Left ventricle myocardium superior (tissue), 1 donor: ENCODE results near the gene MINAR2. TPM values are rescaled to one million over a fixed set of nuclear protein-coding genes. Genes with fewer than 3 reads are reported as not detected.

Source experiments
- ATAC-seq: fragments of 200-7000 bp; cut with Tn5 transposase; one replicate; pipeline ENCODE4 v1.9.1; 2020; ENCODE audit warnings: mild to moderate bottlenecking, moderate library complexity
- DNase-seq: peaks from one replicate; pipeline ENCODE4 v3.0.0-alpha.2; 2020
- intact Hi-C: fragments of 100-400 bp; cut with micrococcal nuclease; formaldehyde crosslinking; loops from one replicate; pipeline ENCODE4 v1.11.0; 2022
- long read RNA-seq: library from polyadenylated mRNA; unstranded; transcript quantifications from one replicate; pipeline ENCODE4 v2.0.0, GENCODE V29; 2021
- total RNA-seq: library from RNA; stranded (reverse); fragmentation: NEBNext Ultra II Directional; extraction: Animal tissue kit (Norgen Biotek cat#: 25700); gene quantifications from one replicate; pipeline ENCODE4 v1.2.1, GENCODE V29; 2021
- donor health status: DM: no; HTN: yes; CAD: no; lungs with severe emphysema.

MINAR2 gene, protein sequence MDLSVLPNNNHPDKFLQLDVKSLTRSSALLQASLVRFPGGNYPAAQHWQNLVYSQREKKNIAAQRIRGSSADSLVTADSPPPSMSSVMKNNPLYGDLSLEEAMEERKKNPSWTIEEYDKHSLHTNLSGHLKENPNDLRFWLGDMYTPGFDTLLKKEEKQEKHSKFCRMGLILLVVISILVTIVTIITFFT
- total RNA-seq, result not detected
- long read RNA-seq, result 0 reads

DNA sequence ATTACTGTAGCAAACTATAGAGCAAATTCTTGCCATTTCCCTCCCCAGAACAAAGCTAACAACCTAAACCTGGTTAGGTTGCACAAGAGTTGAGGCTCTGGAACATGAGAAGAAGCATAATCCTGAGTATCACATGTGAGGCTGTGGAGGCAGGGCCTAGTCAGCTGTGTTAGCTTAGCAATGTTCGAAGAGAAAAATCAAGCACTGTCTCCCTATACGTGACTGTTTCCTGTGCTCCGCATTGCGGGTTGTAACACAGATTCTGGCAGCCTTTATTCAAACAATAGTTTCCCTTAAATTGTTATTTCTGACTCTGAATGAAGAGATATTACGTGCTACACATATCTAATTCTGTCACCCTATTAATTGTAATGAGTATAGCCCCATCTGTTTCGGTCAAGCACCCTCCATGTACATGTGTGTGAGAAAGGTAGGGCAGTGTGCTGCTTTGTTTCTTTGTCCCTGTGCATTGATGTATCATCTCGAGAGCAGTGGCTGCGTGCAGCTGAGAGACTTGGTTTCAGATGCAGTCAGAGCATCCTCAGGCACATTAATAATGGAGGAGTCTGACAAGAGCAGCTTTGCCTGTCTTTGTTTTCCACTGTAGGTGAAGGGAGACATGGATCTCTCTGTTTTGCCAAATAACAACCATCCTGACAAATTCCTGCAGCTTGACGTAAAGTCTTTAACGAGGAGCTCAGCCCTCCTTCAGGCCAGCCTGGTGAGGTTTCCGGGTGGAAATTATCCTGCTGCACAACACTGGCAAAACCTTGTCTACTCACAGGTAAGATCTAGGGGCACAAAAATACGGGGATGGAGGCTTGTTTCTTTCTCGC, at the start of gene MINAR2:
Gene MINAR2, plus strand, starts transcription at position 523 of the 836 bp plus-strand sequence. Its CDS starts 97 bp downstream, at position 620.
- ATAC-seq (no peak), DNase-seq (no peak)
- intact Hi-C loops, result no loop called here

DNA sequence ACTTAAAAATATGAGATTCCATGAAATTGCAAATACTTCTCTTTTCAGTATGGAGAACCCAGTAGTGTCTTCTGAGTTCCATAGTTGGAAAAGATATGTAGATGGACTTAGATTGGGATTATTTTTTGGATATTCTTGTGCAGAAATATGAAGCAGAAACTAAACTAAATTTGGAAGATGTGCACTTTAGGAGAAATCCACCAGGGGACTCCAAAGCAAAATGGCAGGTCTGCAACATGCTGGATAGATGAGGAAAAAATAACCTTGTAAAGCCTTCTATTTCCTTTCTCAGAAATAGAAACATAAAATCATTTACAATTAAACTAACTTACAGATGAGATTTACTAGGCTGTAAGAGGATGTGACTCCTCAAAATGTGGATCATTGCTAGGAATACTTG, 49.2 kb upstream of the MINAR2 start:
- DNase-seq (no peak), ATAC-seq (no peak)
- intact Hi-C loops, result no loop called here

DNA sequence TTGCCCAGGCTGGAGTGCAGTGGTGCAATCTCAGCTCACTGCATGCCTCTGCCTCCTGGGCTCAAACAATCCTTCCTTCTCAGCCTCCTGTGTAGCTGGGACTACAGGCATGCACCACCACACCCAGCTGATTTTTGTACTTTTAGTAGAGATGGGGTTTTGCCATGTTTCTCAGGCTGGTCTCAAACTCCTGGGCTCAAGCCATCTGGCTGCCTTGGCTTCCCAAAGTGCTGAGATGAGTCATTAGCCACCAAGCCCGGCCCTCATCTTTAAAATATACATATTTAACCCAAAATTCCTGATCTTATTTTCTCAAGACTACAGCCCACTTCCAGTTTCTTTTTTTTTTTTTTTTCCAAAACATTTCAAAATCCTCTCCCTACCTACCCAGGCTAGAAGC, 31.7 kb upstream of the MINAR2 start:
- intact Hi-C loops, result no loop called here
- ATAC-seq, result no peak
- DNase-seq, result no peak

DNA sequence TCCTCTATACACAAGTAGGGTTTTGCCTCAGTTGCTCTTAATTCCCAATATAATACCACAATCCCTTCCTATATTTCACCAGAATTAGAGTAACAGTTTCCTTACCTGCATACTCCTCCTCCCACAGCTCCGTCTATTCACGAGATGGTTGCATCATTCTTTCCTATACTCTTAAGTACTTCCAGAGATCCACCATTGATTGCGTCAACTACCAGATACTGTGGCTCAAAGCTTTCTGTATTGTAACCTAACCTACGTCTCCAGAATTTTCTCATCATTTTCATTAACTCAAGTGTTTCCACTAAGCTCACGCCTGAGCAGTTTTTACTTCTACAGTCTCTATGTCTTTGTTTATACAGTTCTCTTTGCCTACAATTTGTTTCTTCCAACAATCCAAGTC, 31.2 kb upstream of the MINAR2 start:
- no peak for ATAC-seq
- intact Hi-C loops, result no loop called here

DNA sequence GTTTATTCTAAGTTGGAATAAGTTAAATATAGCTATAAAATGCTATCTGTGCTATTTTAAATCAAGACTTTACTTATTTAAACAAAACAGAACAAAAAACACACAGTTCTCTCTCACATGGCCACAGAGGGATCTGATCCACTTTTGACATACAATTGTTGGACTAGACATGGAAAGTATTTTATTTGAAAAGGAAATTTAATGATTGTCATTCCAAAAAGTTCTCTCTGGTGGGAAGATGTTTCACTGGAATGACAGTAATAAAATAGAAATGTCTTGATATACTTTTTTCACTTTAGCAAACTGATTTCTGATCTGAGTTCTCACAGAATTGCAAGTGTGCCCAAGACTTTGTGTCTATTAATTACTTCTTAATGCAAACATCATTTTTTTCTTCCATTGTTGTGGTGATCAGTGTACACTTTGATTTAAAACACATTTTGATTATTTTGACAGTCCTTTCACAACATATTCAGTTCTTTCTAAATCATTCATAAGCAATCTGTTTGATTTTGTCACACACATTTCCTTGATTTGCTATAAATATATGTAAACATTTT, 30.1 kb upstream of the MINAR2 start:
- ATAC-seq, result no peak
- intact Hi-C loops, result no loop called here
- DNase-seq, result no peak

More for the DNA sequence above, 31.2 kb upstream of the MINAR2 start:
- no peak for DNase-seq

DNA sequence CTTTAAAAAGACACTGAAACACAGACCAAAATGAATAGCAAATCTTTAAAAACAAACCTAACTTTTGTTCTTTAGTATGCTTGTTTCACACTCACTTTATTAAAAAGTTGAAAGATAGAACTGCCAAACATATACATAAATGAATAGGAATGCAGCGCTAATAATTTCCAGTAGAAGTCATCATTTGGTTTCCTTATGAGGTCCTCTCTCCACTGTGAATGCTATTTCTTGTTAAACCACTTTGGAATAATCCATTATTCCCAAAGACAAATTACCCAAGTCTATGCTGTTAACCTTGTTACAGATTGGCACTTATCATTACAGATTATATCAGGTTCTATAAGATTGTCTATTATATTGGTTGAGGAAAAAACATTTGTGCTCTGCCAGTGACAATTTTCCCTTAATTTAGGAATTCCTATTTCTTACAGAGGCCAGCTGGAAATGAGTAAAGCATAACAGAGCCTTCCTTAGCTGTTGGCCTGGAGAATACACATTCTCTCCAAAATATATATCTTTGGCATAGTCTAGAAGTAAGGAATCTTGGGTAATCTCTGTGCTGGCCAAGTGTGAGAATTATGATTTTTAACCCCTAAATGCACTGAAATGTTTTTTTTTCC, 29.3 kb upstream of the MINAR2 start:
- DNase-seq, result no peak
- intact Hi-C loops, result no loop called here
- ATAC-seq, result no peak

DNA sequence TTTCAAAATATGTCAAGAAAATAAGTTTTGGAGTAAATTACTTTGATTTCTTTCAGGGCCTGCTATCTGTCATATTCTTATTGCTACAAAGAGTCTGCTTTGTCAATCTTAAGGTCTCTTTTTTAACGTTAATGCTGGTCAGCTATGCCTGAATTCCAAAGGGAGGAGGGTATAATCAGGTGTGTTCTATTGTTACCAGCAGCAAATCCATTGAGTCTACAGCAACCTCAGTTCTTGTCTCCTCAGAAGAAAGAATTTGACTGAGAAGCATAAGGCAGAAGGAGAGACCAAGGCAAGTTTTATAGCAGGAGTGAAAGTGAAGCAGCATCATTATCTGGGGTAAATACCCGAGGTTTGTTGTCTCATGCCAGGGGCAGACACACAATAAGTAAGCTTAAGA, 23.7 kb upstream of the MINAR2 start:
- no peak for DNase-seq
- ATAC-seq, result no peak
- intact Hi-C loops, result no loop called here

DNA sequence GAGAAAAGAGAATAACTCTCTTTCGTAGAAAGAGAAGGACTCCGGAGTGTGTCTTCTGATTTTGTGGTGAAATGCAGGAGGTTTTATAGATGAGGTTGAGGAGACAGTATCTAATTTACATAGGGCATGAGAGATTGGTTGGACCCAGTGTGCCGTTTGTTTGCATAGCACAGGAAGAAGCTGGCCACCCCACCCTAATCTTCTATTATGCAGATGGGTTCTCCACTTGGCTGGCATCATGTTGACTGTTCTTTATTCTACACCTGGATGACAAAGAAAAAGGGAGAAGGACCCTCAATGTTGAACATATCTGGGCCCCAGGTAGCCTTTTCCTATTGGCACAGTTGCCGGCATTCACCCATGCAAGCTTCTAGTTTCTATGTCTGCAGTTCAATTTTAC, 23.2 kb upstream of the MINAR2 start:
- ATAC-seq, result no peak
- intact Hi-C loops, result no loop called here

DNA sequence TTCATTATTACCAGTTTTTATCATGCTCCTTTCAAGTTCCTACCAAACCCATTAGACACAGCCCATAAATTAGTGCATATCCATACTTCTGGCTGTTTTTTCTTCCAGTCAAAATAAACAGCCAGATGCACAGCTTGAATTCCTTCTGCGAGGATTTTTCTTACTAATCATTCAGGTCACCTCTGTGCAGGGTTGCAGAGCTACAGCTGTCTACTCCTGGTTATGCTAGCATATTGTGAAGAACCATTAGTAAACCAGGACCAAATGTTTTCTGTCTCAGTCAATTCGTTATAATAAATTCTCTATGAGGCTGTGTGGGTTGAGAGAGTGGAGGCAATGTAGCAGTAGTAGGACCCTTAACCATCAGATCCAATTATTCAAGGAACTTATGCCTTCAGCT, 8.1 kb upstream of the MINAR2 start:
- ATAC-seq (no peak), DNase-seq (no peak)
- intact Hi-C loops, result no loop called here

More for the DNA sequence above, 23.2 kb upstream of the MINAR2 start:
- DNase-seq, result no peak

DNA sequence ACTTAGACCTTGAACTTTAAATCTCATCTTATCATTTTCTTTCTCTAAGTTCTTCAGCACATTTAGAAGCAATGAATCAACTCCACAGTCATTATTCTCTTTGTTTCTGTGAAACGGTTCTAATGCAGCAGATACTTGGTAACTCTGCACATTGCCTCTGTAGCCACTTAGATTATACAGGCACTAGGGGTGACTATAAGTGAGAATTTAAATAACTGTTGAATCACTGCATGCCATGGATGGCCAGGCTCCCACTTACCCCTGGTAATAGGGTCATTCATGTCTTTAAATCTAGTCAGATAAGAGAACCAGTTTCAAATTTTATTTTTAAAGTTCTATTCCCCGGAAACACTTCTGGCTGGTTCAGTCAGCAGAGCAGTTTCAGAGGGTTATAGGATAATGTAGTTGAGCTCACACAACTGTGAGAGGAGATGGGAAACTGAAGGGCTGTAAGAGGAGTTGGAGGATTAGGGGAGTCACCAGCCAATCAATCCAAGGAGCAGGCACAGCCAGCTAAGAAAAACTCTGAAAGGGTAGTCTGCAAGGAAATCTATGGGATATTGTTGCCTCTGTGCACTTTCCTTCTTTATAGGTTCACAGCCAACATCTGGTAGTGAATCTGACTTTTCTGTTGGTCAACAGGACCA, 4.2 kb upstream of the MINAR2 start:
- no peak for ATAC-seq
- intact Hi-C loops, result no loop called here
- DNase-seq, result no peak

DNA sequence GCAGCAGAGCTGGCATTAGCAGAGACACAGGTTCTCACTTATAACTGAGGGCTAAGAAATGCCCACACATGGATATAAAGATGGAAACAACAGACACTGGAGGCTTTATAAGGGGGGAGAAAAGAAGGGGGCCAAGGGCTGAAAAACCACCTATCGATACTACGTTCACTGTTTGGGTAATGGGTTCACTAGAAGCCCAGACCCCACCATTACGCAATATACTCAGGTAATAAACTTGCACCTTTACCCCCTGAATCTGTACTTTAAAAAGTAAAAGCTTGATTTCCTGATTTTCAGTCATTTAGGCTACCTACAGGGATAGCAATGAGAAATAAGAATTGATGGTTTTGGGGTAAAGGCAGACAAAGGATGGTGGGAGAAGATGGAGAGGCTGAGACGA, 1.9 kb upstream of the MINAR2 start:
- ATAC-seq, result no peak
- intact Hi-C loops, result no loop called here

DNA sequence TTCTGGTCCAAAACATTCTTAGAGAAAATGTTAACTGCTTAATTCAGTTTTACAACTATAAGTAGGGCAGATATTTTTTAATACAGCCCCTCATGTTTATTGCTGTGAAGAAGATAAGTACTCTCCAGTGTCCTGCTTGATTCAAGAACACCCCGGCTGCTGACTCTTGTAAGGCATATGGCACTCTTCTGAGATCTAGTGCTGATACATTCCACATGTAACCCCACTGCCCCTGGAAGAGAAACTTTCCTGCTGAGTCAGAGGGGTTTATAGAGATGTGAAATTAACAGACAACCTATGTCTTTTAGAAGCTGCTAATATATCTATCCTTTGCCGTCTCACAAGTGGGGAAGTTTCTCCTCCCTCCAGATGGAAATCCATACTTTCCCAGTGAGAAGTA, 1.0 kb upstream of the MINAR2 start:
- no peak for ATAC-seq
- intact Hi-C loops, result no loop called here
- no peak for DNase-seq

More for the DNA sequence above, 1.9 kb upstream of the MINAR2 start:
- no peak for DNase-seq

DNA sequence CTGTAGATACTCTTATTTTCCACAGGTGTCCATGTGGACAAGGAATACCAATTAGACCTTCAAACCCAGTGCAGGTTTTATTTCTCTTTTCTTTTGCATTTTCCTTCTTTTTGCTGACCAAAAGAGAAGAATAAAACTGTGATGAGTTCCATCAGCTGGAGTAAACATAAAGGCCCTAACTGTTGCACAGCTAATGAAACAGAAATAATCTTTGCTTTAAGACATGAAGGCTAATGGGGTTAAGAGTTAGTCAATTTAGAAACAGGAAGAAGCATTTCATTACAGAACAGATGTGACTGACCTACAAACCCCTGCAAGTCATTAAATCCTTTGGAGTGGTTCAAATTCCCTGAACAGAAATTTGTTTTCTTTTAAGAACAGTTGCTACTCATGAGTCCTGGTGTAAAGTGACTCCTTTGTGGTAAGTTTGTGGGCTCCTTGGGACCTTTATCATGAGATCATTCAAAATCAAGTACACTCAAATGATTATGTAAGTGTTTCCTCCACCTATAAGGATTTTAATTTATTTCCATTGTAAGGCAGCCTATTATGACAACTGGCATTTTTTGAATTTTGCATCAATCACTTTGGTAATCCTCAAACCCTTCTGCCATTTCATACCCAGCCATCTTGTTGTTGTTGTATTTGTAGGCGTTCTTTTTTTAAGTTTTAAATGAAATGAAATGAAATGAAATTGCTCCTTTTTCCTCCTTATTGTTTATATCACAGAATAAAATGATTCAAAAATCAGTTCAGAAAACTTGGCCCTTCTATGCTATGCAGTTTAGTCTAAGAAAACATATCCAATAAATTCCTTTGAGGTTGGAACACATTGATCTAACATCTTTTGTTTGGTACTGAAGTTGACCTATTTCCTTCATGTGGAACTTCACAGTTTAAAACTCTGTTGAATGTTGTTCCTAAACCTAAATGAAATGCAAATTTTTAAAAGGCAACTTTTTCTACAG, 1.3 kb downstream of the MINAR2 start:
- no peak for ATAC-seq
- intact Hi-C loops, result no loop called here
- DNase-seq, result no peak

DNA sequence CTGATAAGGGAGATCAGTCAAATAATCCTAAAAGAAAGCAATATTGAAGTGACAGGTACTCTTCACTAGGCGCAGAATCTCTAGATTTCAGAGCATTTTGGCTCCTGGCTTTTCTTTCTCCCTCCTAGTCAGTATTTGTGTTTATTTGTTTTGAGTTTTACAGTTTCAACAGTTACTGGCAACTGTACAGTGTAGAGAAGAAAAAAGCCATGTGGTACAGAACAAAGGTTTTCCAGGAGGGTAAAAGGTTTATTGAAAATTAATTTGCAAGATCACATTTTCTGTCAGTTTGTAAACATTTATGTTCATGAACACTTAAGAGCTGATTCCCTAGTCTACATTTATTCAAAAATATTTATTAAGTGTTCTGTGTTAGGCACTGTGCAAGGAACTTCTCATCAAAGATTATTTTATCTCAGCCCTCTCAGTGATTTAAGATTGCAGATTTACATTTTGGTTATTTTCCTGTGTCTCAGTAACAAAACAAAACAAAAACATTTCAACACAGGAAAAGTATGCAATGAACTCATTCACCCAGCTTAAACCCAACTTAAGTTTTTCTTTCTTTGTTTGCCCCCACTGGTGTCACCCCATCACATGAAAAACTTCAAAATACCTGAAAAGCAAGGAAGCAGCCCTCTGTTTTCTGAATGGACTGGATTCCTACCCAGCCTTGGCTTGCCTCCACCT, 12.9 kb downstream of the MINAR2 start:
- DNase-seq (no peak), ATAC-seq (no peak)
- intact Hi-C loops, result loop anchor here (10.0 kb wide), 1 partner anchor 856 kb away; no protein-coding TSS in a partner anchor

DNA sequence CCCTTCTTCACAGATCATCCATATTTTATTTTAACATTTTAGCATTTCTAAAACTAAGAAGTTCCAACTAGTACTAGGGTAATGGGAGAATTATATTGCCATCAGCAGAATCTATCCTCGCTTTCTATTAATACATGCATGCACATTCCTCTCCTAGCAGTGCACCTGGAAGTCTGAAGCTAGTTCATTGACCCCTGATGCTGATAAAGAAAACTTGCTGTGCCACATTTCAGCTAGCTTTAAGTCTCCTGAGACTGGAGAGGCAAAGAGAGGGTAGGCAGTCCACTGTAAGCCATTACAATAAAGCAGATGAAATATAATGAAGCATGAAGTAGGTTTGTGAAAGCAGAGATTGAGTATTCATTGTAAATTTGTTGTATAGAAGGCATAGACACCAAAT, 15.8 kb downstream of the MINAR2 start:
- ATAC-seq (no peak), DNase-seq (no peak)
- intact Hi-C loops, result loop anchor here (10.0 kb wide), 1 partner anchor 859 kb away; no protein-coding TSS in a partner anchor

DNA sequence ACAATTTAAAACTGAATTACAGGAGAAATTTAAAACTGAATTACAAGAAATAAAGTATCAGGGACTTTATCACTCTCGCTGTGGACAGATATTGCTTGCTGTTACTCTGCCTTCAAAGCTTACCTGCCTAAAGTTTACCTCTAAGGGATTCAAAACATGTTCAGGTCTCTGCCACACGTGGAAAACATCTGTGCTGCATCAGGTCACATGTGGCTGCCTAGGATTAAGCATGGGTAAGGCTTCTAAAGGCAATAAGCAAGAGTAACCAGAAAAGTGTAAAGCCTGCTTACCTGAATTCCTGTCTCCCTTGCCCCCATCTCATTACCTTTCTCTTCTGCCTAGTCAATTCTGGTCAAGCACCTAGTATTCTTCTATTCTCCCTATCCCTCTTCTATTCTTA, 18.9 kb downstream of the MINAR2 start:
- DNase-seq (no peak), ATAC-seq (no peak)
- intact Hi-C loops, result loop anchor here (5.0 to 10.0 kb wide), 2 partner anchors 594 to 862 kb away; no protein-coding TSS in a partner anchor

DNA sequence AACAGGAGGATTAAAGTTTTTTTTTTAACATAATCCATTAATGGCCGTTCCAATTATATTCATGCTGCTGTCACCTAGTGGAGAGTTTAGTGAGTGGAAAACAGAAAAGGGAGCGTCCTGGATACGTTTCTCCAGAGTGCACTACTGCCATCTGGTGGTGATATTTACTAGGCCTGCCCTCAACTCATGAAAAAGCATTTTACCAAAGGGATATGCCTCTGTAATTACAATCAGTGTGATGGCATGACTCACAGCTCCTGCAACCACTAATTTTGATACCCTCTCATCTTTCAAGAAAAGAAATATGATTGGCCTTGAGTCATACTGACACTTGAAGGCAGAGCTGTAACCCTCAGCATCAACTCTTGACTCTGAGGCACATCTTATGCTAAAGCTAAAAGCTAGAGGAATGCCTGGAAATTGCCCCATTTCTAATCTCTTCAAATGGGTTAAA, 20.1 kb downstream of the MINAR2 start:
- DNase-seq (peak; percentile 30), ATAC-seq (peak; percentile 89)
- intact Hi-C loops, result loop anchor here (5.0 to 10.0 kb wide), 2 partner anchors 596 to 863 kb away; no protein-coding TSS in a partner anchor
